HG03159 (cell line): ENCODE results near the gene INTS13.
"Not testable (repeated sequence)": the region's sequence is repeated elsewhere in the genome, so short reads cannot be mapped to it uniquely, and the experiment has no call there.

Experiments
- ATAC-seq: cut with Tn5 transposase; IDR thresholded peaks from one replicate; pipeline ENCODE4 v1.9.1; 2021; ENCODE audit warnings: mild to moderate bottlenecking, moderate library complexity; ENCODE audit not compliant: unreplicated experiment

INTS13 gene

DNA sequence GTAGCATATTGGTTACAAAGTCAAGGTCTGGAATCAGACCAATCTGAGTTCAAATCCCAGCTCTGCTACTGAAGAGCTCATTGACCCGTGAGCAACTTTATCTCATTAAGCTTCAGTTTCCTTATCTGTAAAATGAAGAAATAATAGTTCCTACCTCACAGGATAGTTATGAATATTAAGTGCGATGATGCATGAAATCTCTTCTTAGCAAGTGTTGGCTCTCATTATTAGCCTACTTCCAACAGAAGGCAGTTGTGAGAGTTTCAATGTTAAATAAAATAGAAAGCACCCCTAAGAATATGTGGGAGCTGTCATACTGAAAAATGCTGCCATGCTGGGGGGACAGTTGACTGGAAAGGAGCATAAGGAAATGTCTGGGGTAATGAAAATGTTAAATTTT, 65.8 kb downstream of the INTS13 start:
- ATAC-seq = no peak

DNA sequence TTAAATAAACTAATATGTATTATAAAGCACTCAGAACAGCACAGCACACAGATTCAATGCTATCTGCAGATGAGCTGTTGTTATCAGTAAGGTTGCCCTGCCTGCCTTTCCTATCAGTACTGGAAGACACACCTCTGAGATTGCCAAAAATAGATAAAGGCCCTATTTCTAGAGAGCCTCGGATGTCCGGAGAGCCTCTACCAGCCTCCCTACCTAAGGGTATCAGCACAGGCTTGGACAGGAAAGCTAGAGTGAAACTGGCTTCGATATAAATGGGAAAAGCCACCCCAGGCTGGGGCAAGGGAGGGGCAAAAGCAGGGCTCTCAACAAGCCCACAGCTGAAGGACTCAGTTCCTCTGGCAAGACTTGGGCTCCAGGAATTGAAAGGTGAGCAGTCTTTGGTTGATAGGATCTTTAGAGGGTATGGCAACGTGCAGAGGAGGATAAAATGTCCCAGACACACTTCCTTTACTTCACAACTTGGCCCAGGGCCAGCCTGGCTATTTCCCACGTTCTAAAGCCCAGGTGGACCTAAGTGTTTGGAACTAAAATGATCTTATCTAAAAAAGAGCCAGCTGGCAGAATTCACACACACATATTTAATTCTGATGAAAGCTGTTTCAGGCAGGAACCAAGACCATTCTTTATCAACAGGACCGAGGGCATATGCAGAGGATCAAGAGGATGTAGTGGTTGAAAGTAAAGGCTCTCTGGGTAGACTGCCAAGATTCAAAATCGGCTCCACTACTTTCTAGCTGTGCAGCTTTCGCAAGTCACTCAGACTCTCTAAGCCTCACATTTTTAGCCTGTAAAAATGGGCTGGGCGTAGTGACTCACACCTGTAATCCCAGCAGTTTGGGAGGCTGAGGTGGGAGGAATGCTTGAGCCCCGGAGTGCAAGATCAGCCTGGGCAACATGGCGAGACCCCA, 67.0 kb downstream of the INTS13 start:
- ATAC-seq = no peak

DNA sequence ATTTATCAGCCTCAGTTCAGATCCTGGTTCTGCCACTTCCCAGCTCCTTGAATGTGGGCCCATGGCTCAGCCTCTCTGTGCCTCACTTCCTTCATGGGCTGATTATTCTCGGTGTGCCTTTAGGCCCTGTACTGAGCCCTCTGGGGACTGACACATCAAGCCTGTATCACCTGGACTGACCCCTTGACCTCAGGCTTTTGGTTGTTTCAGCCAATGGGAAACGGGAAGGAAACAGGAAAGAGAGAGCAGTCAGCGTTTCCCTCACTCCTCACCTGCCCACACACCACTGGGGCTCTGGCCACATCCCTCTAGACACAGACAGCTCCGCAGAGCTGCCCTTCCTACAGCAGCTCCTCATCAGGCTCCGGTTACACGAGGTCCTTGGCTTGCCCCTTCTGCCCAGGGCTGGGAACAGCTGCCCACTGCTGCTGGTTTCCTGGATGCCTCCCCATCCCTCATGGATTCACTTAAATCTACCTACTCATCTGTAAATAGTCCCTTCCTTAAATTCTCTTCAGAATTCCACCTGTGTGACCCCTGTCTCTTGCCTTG, 67.8 kb downstream of the INTS13 start:
- ATAC-seq = no peak

GRCh38 chr12:26869104-26869494, 68.7 kb downstream of the INTS13 start:
- no peak for ATAC-seq

GRCh38 chr12:26868447-26869103, 69.2 kb downstream of the INTS13 start:
- no peak for ATAC-seq

GRCh38 chr12:26867080-26867479, 70.7 kb downstream of the INTS13 start:
- no peak for ATAC-seq

- ATAC-seq = no peak
Measured at GRCh38 chr12:26863515-26863914, 74.3 kb downstream of the INTS13 start.

GRCh38 chr12:26862787-26863186, 75.0 kb downstream of the INTS13 start:
- ATAC-seq = not testable (repeated sequence)

DNA sequence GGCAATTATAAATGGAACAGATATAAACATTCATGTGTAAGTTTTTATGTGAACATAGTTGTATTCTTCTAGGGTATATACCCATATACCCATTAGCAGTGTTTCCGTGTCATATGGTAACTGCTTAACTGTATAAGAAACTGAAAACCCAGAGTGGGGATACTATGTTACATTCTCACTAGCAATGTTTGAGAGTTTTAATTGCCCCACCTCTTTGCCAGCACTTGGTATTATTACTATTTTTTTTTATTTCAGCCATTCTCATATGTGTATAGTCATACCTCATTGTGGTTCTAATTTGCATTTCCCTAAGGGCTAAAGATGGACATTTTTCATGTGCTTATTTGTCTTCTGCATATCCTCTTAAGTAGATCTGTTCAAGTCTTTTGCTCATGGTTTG, 76.1 kb downstream of the INTS13 start:
- no peak for ATAC-seq

- no peak for ATAC-seq
Measured at GRCh38 chr12:26857465-26858176, 80.2 kb downstream of the INTS13 start.

- ATAC-seq = no peak
Measured at GRCh38 chr12:26855337-26855736, 82.4 kb downstream of the INTS13 start.
